IMR-90 (cell line): Measurements from ENCODE around the gene CLCN5.

Experiments
- CTCF ChIP-seq: conservative IDR thresholded peaks from 2 replicates; pipeline ENCODE4 v1.5.1; 2012; ENCODE audit warnings: mild to moderate bottlenecking, low read depth, low read length, improper control_type of control experiment
- MAFK ChIP-seq: IDR thresholded peaks from 2 replicates; pipeline ENCODE4 v1.6.1; 2012; ENCODE audit warnings: low read depth, low read length, improper control_type of control experiment
- MXI1 ChIP-seq: IDR thresholded peaks from 2 replicates; pipeline ENCODE4 v1.6.1; 2012; ENCODE audit warnings: low read depth, mild to moderate bottlenecking, low read length, moderate library complexity, borderline replicate concordance
- POLR2A ChIP-seq: IDR thresholded peaks from 2 replicates; pipeline ENCODE4 v1.6.1; 2012; ENCODE audit warnings: mild to moderate bottlenecking, low read depth, low read length
- RAD21 ChIP-seq: IDR thresholded peaks from 2 replicates; pipeline ENCODE4 v1.6.1; 2012; ENCODE audit warnings: low read length, improper control_type of control experiment
- RFX5 ChIP-seq: IDR thresholded peaks from 2 replicates; pipeline ENCODE4 v1.8.0; 2012; ENCODE audit warnings: low read depth, mild to moderate bottlenecking, low read length, moderate library complexity
- SMC3 ChIP-seq: fragments of 150-350 bp; IDR thresholded peaks from 2 replicates; pipeline ENCODE4 v1.6.1; 2016; ENCODE audit warnings: low read depth, mild to moderate bottlenecking, antibody characterized with exemption, low read length, moderate library complexity

GRCh38 chrX:50097071-50097470 lies 174.7 kb downstream of the CLCN5 start:
- no peak for TF ChIP-seq CTCF
- no peak for TF ChIP-seq MXI1
- TF ChIP-seq POLR2A, result no peak
- TF ChIP-seq RFX5, result no peak
- TF ChIP-seq SMC3, result no peak
- TF ChIP-seq RAD21, result no peak
- no peak for TF ChIP-seq MAFK
